Measurements from ENCODE around the gene DDB1.

Gene DDB1

DNA sequence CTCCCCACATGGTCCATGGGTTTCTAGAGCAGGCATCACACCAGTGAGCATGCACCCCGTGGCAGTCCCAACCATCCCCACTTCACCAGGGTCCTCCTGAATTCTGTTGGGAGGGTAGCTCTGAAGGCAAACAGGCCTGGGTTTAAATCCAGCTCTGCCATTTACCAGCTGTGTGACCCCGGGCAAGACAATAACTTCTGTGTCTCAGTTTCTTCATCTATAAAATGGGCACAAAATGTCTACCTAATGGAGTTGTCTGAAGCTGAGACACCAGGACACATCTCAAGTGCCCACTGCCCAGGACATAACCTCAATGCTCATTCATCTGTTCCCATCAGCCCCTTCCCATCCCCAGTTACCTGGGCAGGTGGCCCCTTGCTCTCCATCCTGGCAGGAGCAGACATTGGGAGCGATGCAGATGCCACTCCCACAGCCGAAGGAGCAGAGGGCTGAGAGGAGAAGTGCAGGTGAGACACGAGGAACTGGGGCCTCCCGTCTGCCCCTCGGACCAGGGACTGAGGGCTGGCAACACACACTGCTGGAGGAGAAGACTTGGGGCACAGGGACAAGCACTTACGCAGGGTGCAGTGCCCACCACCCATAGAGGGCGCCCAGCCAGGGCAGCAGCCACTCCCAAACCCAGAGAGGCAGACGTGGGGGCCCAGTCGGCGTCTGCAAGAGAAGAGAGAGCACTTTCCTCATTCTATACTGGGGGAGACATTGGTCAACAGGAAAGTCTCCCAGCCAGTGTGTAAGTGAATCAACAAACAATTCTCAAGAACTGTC, 41.8 kb downstream of the DDB1 start:
- FAIRE-seq (no peak), DNase-seq (ENCODE audit: insufficient read length) (no peak)
- TF ChIP-seq TAF1 (IDR thresholded peaks at IDR 0.05; ENCODE audit: borderline replicate concordance, low read depth, low read length): no peak
- TF ChIP-seq POLR2AphosphoS5 (IDR thresholded peaks at IDR 0.05; ENCODE audit: low read depth, low read length): no peak
- TF ChIP-seq POLR2A (IDR thresholded peaks at IDR 0.05; ENCODE audit: low read depth, low read length): no peak

DNA sequence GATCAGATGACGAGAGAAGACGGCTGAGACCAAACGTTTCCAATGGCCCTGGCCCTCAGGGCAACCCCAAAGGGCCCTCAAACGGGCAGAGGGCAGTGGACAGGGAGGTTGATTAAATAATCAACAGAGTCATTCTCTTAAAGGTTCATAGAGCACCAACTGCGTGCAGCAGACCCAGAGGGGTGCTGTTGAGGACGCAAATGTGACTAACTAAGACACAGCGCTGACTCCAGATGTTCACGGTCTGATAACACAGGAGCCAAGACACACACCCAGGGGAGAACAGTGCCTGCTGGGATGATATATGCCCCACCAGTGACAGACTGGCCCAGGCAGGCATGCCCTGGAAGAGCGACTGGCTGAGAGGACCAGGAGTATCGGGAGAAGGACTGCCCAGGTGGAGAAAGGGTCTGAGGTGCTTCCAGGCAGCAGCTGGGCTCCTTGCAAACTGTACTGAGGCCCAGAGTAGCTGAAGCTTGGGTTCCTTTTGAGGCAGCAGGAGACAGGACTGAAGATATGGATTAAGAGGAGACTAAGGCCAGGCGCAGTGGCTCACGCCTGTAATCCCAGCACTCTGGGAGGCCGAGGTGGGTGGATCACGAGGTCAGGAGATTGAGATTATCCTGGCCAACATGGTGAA, 45.4 kb downstream of the DDB1 start:
- DNase-seq (ENCODE audit: insufficient read length) (no peak), FAIRE-seq (no peak)
- TF ChIP-seq POLR2A (IDR thresholded peaks at IDR 0.05; ENCODE audit: low read depth, low read length): no peak
- no peak for TF ChIP-seq TAF1 (IDR thresholded peaks at IDR 0.05; ENCODE audit: borderline replicate concordance, low read depth, low read length)
- TF ChIP-seq POLR2AphosphoS5 (IDR thresholded peaks at IDR 0.05; ENCODE audit: low read depth, low read length): no peak

DNA sequence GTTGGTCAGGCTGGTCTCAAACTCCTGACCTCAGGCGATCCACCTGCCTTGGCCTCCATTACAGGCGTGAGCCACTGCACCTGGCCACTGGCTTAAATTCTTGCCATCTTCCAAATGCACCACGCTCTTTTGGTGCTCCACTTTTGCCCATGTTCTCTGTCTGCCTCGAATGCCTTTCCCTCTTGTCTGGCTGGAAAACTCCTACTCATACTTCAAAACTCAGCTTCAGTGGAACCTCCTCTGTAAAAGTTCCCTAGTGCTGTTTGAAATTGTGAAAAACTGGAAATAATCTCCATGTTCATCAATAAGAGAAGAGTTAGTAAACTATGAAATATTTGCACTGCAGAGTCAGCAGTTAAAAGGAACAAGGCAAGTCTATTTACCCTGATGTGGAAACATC, 49.3 kb downstream of the DDB1 start:
- DNase-seq (ENCODE audit: insufficient read length) (no peak), FAIRE-seq (no peak)

DNA sequence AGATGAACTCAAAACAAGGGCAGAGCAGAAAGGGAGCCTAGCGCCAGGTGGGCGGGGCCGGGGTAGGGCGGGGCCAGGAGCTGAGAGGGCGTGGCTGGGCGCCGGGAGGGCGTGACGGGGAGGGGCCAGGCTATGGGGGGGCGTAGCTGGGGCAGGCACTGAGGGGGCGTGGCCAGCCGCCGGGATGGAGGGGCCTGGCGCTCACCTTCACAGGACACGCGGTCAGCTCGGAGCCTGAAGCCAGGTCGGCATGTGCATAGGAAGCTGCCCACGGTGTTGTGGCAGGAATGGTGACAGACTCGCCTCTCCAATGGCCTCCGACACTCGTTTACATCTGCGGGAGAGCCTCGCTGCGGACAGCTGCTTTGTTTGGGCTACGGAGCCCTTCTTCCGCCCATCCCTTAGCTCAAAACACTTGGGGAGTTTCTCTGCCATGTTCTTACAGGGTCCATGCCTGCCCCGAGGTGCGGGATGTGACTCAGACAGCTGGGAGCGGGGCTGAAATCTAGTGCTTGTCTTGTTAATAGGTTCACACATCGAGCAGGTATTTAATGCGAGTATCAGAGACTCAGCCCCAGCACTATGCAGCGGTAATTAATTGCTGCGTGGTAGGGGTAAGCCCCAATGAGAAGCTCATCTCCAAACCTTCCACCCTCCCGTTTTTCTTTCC, 51.2 kb downstream of the DDB1 start:
- FAIRE-seq: no peak
- peak; percentile 53 for DNase-seq (ENCODE audit: insufficient read length)
- no peak for TF ChIP-seq POLR2AphosphoS5 (IDR thresholded peaks at IDR 0.05; ENCODE audit: low read depth, low read length)
- TF ChIP-seq TAF1 (IDR thresholded peaks at IDR 0.05; ENCODE audit: borderline replicate concordance, low read depth, low read length): no peak
- TF ChIP-seq POLR2A (IDR thresholded peaks at IDR 0.05; ENCODE audit: low read depth, low read length): no peak

More for the DNA sequence above, 49.3 kb downstream of the DDB1 start:
- TF ChIP-seq POLR2AphosphoS5 (IDR thresholded peaks at IDR 0.05; ENCODE audit: low read depth, low read length) (no peak), TAF1 (IDR thresholded peaks at IDR 0.05; ENCODE audit: borderline replicate concordance, low read depth, low read length) (no peak), POLR2A (IDR thresholded peaks at IDR 0.05; ENCODE audit: low read depth, low read length) (no peak)

DNA sequence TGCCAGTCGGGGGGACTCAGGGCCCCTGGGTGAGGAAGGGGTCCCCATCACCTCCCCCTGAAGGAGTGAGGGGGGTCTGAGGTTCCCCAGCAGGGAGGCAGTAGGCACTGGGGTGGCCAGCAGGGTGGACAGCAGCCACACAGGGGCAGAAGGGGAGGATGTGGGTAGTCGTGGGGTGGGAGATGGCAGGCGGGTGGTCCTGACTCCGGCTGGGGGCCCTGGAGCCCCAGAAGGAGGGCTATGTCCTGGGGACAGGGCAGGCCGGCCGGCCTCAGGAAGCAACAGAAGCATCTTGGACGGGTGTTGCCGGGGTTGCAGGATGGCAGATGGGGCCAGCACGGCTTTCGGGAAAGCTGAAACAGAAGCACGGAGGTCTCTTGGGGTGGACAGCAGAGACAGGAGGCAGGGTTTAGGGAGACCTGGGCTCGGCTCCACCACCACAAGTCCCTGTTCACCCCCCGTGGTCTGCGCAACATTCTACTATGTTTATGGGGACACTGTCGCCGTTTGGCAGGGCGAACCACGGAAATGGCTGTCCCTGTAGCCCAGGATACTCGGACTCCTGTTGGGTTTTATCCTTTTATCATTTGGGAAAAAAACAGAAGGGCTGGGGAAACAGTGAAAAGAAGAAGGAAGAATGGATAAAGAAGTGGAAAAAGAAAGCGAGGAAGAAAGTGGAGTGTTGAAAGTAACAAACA, 51.9 kb downstream of the DDB1 start:
- no peak for TF ChIP-seq TAF1 (IDR thresholded peaks at IDR 0.05; ENCODE audit: borderline replicate concordance, low read depth, low read length)
- no peak for TF ChIP-seq POLR2AphosphoS5 (IDR thresholded peaks at IDR 0.05; ENCODE audit: low read depth, low read length)
- TF ChIP-seq POLR2A (IDR thresholded peaks at IDR 0.05; ENCODE audit: low read depth, low read length): no peak
- FAIRE-seq (no peak), DNase-seq (ENCODE audit: insufficient read length) (no peak)

DNA sequence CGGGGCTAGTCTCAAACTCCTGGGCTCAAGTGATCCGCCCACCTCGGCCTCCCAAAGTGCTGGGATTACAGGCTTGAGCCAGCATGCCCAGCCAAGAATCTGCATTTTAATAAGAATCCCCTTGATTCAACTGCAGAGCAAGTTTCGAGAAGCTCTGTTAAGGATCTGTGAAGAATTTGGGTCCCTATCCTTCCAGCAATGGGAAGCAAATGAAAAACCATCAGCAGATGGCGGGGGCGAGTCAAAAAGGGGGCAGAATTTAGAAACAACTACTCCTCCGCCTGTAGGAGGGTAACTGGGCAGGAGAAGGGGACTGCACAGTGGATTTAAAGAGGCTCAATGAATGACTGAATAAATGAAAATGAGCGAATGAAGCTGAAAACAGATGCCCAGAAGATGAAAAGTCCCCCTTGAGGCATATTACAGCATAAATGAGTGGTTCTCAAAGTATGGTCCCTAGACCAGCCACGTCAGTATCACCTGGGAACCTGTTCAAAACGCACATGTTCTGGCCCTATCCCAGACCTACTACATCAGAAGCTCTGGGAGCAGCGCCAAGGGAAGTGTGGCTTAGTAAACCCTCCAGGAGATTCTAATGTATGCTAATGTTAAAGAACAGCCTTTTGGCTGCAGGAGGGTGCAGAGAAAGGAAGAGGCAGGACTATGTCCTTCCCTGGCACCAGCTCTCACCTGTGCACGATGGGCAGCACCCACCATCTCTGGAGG, 52.8 kb downstream of the DDB1 start:
- no peak for FAIRE-seq
- TF ChIP-seq POLR2AphosphoS5 (IDR thresholded peaks at IDR 0.05; ENCODE audit: low read depth, low read length) (no peak), TAF1 (IDR thresholded peaks at IDR 0.05; ENCODE audit: borderline replicate concordance, low read depth, low read length) (no peak), POLR2A (IDR thresholded peaks at IDR 0.05; ENCODE audit: low read depth, low read length) (no peak)
- no peak for DNase-seq (ENCODE audit: insufficient read length)

DNA sequence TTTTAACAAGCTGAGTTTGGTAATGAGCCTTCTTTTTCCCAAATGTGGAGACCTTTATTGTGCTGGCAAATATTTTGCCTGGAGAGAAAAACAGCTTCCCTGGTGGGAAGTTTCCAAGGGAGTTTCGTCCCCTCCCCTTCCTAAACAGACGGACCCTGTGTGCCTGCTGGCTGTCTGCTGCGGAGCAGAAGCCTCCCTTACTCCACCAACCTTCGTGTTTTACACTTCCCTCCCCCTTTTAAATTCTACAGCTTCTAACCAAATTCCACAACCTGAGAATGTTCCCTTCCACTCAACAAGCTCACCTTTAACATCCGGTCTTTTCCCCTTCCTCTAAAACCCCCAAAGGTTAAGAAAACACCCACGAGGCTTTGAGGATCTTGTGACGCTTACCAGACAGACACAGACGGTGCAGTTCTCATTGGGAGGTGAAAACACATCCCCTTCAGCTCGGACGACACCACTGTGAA, 54.9 kb downstream of the DDB1 start:
- FAIRE-seq (no peak), DNase-seq (ENCODE audit: insufficient read length) (no peak)
- TF ChIP-seq TAF1 (IDR thresholded peaks at IDR 0.05; ENCODE audit: borderline replicate concordance, low read depth, low read length) (no peak), POLR2A (IDR thresholded peaks at IDR 0.05; ENCODE audit: low read depth, low read length) (no peak), POLR2AphosphoS5 (IDR thresholded peaks at IDR 0.05; ENCODE audit: low read depth, low read length) (no peak)

DNA sequence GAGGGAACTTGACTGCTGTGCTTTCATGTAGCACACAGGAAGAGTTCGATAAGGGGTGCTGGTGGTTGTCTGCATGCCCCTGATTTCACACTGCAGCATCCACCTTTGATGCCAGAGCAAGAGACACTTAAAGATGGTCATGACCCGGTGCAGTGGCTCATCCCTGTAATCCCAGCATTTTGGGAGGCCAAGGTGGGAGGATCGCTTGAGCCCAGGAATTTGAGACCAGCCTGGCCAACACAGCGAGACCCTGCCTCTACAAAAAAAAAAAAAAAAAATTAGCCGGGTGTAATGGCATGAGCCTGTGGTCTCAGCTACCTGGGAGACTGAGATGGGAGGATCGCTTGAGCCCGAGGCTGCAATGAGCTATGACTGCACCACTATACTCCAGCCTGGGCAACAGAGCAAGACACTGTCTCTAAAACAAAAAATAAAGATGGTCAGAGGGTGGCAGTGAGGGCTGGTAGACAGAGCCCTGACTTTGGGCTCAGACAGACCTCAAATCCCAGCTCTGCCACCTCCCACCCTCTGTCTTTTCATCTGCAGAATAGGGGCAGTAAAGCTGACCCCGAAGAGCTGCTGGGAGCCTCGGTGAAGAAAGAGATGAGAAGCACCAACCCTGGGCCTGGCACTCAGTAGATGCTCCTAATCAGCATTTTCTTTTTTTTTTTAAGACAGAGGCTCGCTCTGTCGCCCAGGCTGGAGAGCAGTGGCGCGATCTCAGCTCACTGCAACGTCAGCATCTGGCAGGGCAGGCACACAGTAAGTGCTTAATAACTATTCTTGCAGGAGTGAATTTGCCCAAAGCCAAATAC, 55.5 kb downstream of the DDB1 start:
- DNase-seq (ENCODE audit: insufficient read length) (no peak), FAIRE-seq (no peak)
- TF ChIP-seq POLR2AphosphoS5 (IDR thresholded peaks at IDR 0.05; ENCODE audit: low read depth, low read length) (no peak), TAF1 (IDR thresholded peaks at IDR 0.05; ENCODE audit: borderline replicate concordance, low read depth, low read length) (no peak), POLR2A (IDR thresholded peaks at IDR 0.05; ENCODE audit: low read depth, low read length) (no peak)

DNA sequence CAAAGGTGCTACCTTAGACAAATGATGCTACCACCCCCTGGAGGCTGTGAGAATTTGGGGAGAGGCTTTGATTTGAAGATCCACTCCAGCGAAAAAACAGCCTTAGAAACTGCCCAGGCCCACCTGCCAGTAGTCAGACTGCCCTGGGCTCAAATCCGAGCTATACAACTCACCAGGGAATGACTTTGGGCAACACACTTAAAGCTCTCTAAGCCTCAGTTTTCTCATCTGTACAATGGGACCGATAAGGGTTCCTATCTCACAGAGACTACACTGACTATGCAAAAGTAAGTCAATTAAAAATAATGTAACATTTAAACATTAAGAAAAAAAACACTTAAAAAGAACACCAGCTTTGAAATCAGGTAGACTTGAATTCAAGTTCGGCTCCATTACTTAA, 57.7 kb downstream of the DDB1 start:
- DNase-seq (ENCODE audit: insufficient read length): no peak
- no peak for FAIRE-seq
- TF ChIP-seq TAF1 (IDR thresholded peaks at IDR 0.05; ENCODE audit: borderline replicate concordance, low read depth, low read length): no peak
- no peak for TF ChIP-seq POLR2AphosphoS5 (IDR thresholded peaks at IDR 0.05; ENCODE audit: low read depth, low read length)

DNA sequence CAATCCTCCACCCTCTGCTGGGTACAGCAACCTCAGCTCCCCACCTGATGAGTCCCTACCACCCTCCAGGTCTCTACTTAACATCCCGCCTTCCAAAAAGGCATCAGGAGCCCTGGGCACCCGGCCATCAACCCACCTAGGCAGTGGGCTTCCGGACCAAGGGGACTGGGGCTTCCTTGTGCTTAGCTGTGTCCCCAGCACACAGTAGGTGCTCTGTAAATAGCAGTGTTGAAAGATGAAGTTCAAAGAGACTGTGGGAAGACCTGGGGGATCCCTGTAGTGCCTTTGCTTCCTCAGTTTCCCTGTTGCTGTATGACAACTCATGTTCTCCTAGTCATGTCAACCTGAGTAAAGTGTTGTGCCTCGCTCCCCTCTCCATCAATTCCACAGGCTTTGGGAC, 58.8 kb downstream of the DDB1 start:
- TF ChIP-seq TAF1 (IDR thresholded peaks at IDR 0.05; ENCODE audit: borderline replicate concordance, low read depth, low read length) (no peak), POLR2AphosphoS5 (IDR thresholded peaks at IDR 0.05; ENCODE audit: low read depth, low read length) (no peak), POLR2A (IDR thresholded peaks at IDR 0.05; ENCODE audit: low read depth, low read length) (no peak)
- no peak for FAIRE-seq
- no peak for DNase-seq (ENCODE audit: insufficient read length)

Data from GM12892 (cell line).